Loucy (cell line): ENCODE data around the gene CACNA2D1.

Experiments
- H2AFZ ChIP-seq: fragments of 200-600 bp; sonication (generic); 2 replicates; pipeline ENCODE4 v1.6.0; 2016; ENCODE audit warnings: antibody characterized with exemption, mild to moderate bottlenecking, low read length, moderate library complexity
- H3F3A ChIP-seq: fragments of 200-600 bp; 2 replicates; pipeline ENCODE4 v1.6.0; 2016; ENCODE audit warnings: antibody characterized with exemption, low read depth, mild to moderate bottlenecking
- H3K27me3 ChIP-seq: fragments of 200-600 bp; sonication (generic); 2 replicates; pipeline ENCODE4 v1.6.1; 2014; ENCODE audit warnings: low read length, mild to moderate bottlenecking; ENCODE audit not compliant: insufficient read depth, poor library complexity, severe bottlenecking
- H3K36me3 ChIP-seq: fragments of 200-600 bp; sonication (generic); 2 replicates; pipeline ENCODE4 v1.6.1; 2016; ENCODE audit warnings: low read length; ENCODE audit not compliant: insufficient read depth
- H3K4me1 ChIP-seq: fragments of 200-600 bp; sonication (generic); 2 replicates; pipeline ENCODE4 v1.5.1; 2014; ENCODE audit warnings: low read length, mild to moderate bottlenecking; ENCODE audit not compliant: insufficient read depth, poor library complexity, severe bottlenecking
- H3K4me2 ChIP-seq: fragments of 200-600 bp; sonication (generic); 2 replicates; pipeline ENCODE4 v1.6.0; 2014; ENCODE audit warnings: antibody characterized with exemption, low read length, low read depth, mild to moderate bottlenecking; ENCODE audit not compliant: poor library complexity, severe bottlenecking
- H3K4me3 ChIP-seq: fragments of 200-600 bp; sonication (generic); 2 replicates; pipeline ENCODE4 v1.5.1; 2014; ENCODE audit warnings: low read length, mild to moderate bottlenecking, mixed read lengths; ENCODE audit not compliant: poor library complexity, severe bottlenecking
- H3K79me2 ChIP-seq: fragments of 200-600 bp; sonication (generic); 2 replicates; pipeline ENCODE4 v1.6.1; 2014; ENCODE audit warnings: low read length; ENCODE audit not compliant: insufficient read depth
- H3K9ac ChIP-seq: fragments of 200-600 bp; sonication (generic); 2 replicates; pipeline ENCODE4 v1.6.0; 2014; ENCODE audit warnings: mild to moderate bottlenecking, low read depth, low read length, moderate library complexity; ENCODE audit not compliant: poor library complexity, severe bottlenecking
- H3K9me2 ChIP-seq: fragments of 200-600 bp; sonication (generic); replicated peaks from 2 replicates; pipeline ENCODE4 v1.6.1; 2016; ENCODE audit warnings: low read depth, low read length, mixed read lengths
- H3K9me3 ChIP-seq: fragments of 200-600 bp; sonication (generic); 2 replicates; pipeline ENCODE4 v1.6.1; 2014; ENCODE audit warnings: mild to moderate bottlenecking, antibody characterized with exemption, low read length, low read depth; ENCODE audit not compliant: insufficient read depth
- H4K20me1 ChIP-seq: fragments of 200-600 bp; sonication (generic); 2 replicates; pipeline ENCODE4 v1.6.0; 2014; ENCODE audit warnings: antibody characterized with exemption, low read length, mild to moderate bottlenecking; ENCODE audit not compliant: insufficient read depth, poor library complexity, severe bottlenecking
- EZH2phosphoT487 ChIP-seq: fragments of 200-600 bp; IDR thresholded peaks from 2 replicates; pipeline ENCODE4 v1.6.1; 2018; ENCODE audit warnings: antibody characterized with exemption, mild to moderate bottlenecking, moderate library complexity, borderline replicate concordance
- TF ChIP-seq, protein P1 (sequence below): fragments of 200-600 bp; sonication (generic); conservative IDR thresholded peaks from 2 replicates; pipeline ENCODE4 v1.5.1; 2014; ENCODE audit warnings: mild to moderate bottlenecking, antibody characterized with exemption, low read length

Gene CACNA2D1

DNA sequence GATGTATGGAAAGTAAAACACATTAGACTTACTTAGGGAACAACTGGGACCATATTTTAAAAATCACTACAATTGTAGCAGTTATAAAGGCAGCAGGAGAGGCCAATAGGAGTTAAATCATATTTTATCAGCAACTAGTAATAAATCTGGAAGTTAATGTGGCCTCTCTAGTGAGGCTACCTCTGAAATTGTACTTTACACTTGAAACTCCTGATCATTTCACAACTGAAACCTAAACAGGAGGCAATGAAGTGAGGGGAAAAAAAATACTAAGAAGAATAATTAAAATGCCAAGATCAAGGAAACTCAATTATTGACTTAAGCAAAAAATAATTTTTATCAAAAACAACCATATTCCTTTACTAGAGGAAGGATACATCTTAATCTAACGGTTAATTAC is 408.1 kb downstream of the CACNA2D1 start:
- no peaks in the 10 kb centered on the region for H3K36me3 ChIP-seq
- H3F3A ChIP-seq = no peaks in the 10 kb centered on the region
- H2AFZ ChIP-seq = no peak overlapping the region
- H3K4me1 ChIP-seq = no peaks in the 10 kb centered on the region
- H3K79me2 ChIP-seq = no peaks in the 10 kb centered on the region
- H3K9me3 ChIP-seq = no peaks in the 10 kb centered on the region
- no peaks in the 10 kb centered on the region for H3K9me2 ChIP-seq
- no peaks in the 10 kb centered on the region for H4K20me1 ChIP-seq
- no peak overlapping the region for H3K4me2 ChIP-seq
- TF ChIP-seq EZH2phosphoT487 = no peak
- TF ChIP-seq, protein P1, sequence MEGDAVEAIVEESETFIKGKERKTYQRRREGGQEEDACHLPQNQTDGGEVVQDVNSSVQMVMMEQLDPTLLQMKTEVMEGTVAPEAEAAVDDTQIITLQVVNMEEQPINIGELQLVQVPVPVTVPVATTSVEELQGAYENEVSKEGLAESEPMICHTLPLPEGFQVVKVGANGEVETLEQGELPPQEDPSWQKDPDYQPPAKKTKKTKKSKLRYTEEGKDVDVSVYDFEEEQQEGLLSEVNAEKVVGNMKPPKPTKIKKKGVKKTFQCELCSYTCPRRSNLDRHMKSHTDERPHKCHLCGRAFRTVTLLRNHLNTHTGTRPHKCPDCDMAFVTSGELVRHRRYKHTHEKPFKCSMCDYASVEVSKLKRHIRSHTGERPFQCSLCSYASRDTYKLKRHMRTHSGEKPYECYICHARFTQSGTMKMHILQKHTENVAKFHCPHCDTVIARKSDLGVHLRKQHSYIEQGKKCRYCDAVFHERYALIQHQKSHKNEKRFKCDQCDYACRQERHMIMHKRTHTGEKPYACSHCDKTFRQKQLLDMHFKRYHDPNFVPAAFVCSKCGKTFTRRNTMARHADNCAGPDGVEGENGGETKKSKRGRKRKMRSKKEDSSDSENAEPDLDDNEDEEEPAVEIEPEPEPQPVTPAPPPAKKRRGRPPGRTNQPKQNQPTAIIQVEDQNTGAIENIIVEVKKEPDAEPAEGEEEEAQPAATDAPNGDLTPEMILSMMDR = no peak
- no peak overlapping the region for H3K4me3 ChIP-seq
- H3K9ac ChIP-seq = no peak overlapping the region
- H3K27me3 ChIP-seq = no peaks in the 10 kb centered on the region

DNA sequence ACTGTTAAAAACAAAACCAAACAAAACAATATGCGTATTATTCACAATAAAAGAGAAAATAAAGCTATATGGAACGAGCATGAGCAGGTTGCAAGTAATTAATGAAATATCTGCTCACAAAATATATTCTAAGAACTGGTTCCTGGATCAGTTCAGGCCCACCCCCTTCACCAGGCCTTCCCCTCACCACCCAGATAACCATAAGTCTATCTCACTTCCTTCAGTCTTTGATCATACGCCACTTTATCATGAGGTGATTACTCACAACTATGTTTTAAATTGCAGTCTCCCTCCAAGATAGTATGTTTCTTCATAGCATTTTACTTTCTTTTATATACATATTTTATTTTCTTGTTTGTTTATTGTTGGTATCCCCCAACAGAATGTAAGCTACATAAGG is 410.7 kb downstream of the CACNA2D1 start:
- no peak overlapping the region for H3K4me2 ChIP-seq
- no peaks in the 10 kb centered on the region for H3F3A ChIP-seq
- H3K27me3 ChIP-seq = no peaks in the 10 kb centered on the region
- no peak overlapping the region for H3K9ac ChIP-seq
- H3K4me3 ChIP-seq = no peak overlapping the region
- H3K79me2 ChIP-seq = no peaks in the 10 kb centered on the region
- H3K9me3 ChIP-seq = no peaks in the 10 kb centered on the region
- no peak overlapping the region for H2AFZ ChIP-seq
- no peaks in the 10 kb centered on the region for H3K36me3 ChIP-seq
- TF ChIP-seq, protein P1 = no peak
- TF ChIP-seq EZH2phosphoT487 = no peak
- H3K4me1 ChIP-seq = no peaks in the 10 kb centered on the region
- no peaks in the 10 kb centered on the region for H4K20me1 ChIP-seq
- no peaks in the 10 kb centered on the region for H3K9me2 ChIP-seq

DNA sequence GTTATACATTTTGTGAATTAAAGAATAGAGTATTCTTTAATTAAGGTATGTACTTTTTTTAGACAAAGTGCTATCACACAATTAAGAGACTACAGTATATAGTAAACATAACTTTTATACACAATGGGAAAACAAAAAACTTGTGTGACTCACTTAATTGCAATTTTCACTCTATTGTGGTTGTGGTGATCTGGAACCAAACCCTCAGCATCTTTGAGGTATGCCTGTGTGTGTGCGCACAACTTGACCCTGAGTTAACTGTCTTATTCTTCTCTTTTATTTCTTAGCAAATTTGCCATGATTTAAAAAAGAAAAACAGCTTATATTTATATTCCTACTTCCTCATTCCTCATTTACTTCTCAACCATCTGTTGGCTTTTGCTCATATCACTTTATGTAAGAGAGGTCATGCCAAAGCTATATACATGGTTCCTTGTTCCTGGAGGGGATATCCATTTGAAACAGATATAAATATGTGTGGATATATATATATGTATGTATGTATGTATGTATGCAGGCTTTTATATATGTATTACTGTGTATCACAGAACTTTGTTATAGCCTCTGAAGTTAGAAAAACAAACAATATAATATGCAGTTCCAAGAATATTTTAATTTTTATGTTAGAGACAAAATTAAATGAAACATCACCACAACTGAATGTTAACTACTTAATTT is 414.2 kb downstream of the CACNA2D1 start:
- H3K4me3 ChIP-seq = no peak overlapping the region
- no peaks in the 10 kb centered on the region for H3K4me1 ChIP-seq
- no peaks in the 10 kb centered on the region for H3K36me3 ChIP-seq
- H2AFZ ChIP-seq = no peak overlapping the region
- no peaks in the 10 kb centered on the region for H3K9me2 ChIP-seq
- no peaks in the 10 kb centered on the region for H3K27me3 ChIP-seq
- TF ChIP-seq EZH2phosphoT487 = no peak
- TF ChIP-seq, protein P1 = no peak
- no peaks in the 10 kb centered on the region for H3K9me3 ChIP-seq
- no peaks in the 10 kb centered on the region for H3K79me2 ChIP-seq
- no peak overlapping the region for H3K4me2 ChIP-seq
- no peak overlapping the region for H3K9ac ChIP-seq
- no peaks in the 10 kb centered on the region for H3F3A ChIP-seq
- H4K20me1 ChIP-seq = no peaks in the 10 kb centered on the region
